H1 (cell line): ENCODE measurements around the gene CACNB4. TPM values are rescaled to one million over a fixed set of nuclear protein-coding genes. Genes with fewer than 3 reads are reported as not detected.
A peak's percentile ranks its signal among the peaks of the same experiment; 100 is the strongest.

Experiments
- CTCF ChIA-PET: fragments of 300-600 bp; sonication (Branson Sonifier 250); formaldehyde crosslinking; loops from one replicate; lab custom pipeline; 2021; ENCODE audit not compliant: partially characterized antibody; lab: Charles Lee
- POLR2A ChIA-PET: fragments of 300-600 bp; sonication (Branson Sonifier 250); formaldehyde crosslinking; loops from one replicate; lab custom pipeline; 2021; ENCODE audit warnings: inconsistent platforms; ENCODE audit not compliant: partially characterized antibody; lab: Charles Lee
- DNase-seq, 2 experiments: peaks; one replicate each; pipeline versions ENCODE4 v3.0.0 to v3.0.0-alpha.2; 2010 to 2022; ENCODE audit warnings: low spot score in 2 of 2, low read depth in 1 of 2, mixed read lengths in 1 of 2
- FAIRE-seq: peaks from 2 replicates; lab custom pipeline; 2011; peaks lifted over from hg19 to GRCh38; lab: Jason Lieb, UNC
- H2AFZ ChIP-seq: 2 replicates; pipeline ENCODE4 v1.8.1; 2012; ENCODE audit warnings: low read length, inconsistent platforms
- H2AK5ac ChIP-seq: 2 replicates; pipeline ENCODE4 v1.6.1; 2013; ENCODE audit warnings: low read depth, low read length
- H2BK120ac ChIP-seq: replicated peaks from 2 replicates; pipeline ENCODE3; 2013; ENCODE audit warnings: low read depth, low read length, inconsistent platforms
- H2BK12ac ChIP-seq: 2 replicates; pipeline ENCODE4 v1.6.1; 2013; ENCODE audit warnings: low read depth, low read length
- H2BK15ac ChIP-seq: 2 replicates; pipeline ENCODE4 v1.6.1; 2013; ENCODE audit warnings: low read length
- H2BK20ac ChIP-seq: 2 replicates; pipeline ENCODE4 v1.6.1; 2013; ENCODE audit warnings: low read length
- H2BK5ac ChIP-seq: 2 replicates; pipeline ENCODE4 v1.6.1; 2013; ENCODE audit warnings: low read depth, low read length
- H3K14ac ChIP-seq: 2 replicates; pipeline ENCODE4 v1.6.1; 2013; ENCODE audit warnings: inconsistent platforms; ENCODE audit not compliant: insufficient read length
- H3K18ac ChIP-seq: 2 replicates; pipeline ENCODE4 v1.6.1; 2013; ENCODE audit warnings: low read length; ENCODE audit errors: extremely low read depth
- H3K23ac ChIP-seq: 2 replicates; pipeline ENCODE4 v1.6.1; 2013; ENCODE audit warnings: inconsistent platforms; ENCODE audit not compliant: insufficient read length
- H3K23me2 ChIP-seq: 2 replicates; pipeline ENCODE4 v1.6.1; 2013; ENCODE audit warnings: low read depth, low read length
- H3K27ac ChIP-seq: 2 replicates; pipeline ENCODE4 v1.6.1; 2011; ENCODE audit warnings: low read depth, low read length, inconsistent platforms
- H3K27me3 ChIP-seq, 4 experiments: replicated peaks in 1 of 4; 1 replicate in 1 of 4; 2 replicates in 3 of 4; pipeline versions ENCODE4 v1.6.1 to v1.8.1; 2011 to 2013; ENCODE audit warnings: low read length in 3 of 4, mild to moderate bottlenecking in 3 of 4, inconsistent platforms in 2 of 4, mixed read lengths in 2 of 4, moderate library complexity in 1 of 4; ENCODE audit not compliant: control insufficient read depth in 3 of 4, insufficient read depth in 3 of 4; ENCODE audit errors: extremely low read depth in 1 of 4
- H3K36me3 ChIP-seq, 4 experiments: 2 replicates each; pipeline versions ENCODE4 v1.6.1 to v1.8.1; 2011 to 2013; ENCODE audit warnings: mild to moderate bottlenecking in 4 of 4, low read length in 3 of 4, moderate library complexity in 2 of 4, control low read depth in 1 of 4, inconsistent platforms in 1 of 4; ENCODE audit not compliant: insufficient read depth in 4 of 4, control insufficient read depth in 2 of 4
- H3K4ac ChIP-seq: replicated peaks from 2 replicates; pipeline ENCODE3; 2013; ENCODE audit warnings: low read length, low read depth, mixed read lengths, inconsistent platforms; ENCODE audit not compliant: insufficient read length
- H3K4me1 ChIP-seq, 4 experiments: replicated peaks in 1 of 4; 1 replicate in 1 of 4; 2 replicates in 3 of 4; pipeline versions ENCODE4 v1.6.1 to v1.8.1; 2011 to 2013; ENCODE audit warnings: low read length in 3 of 4, inconsistent platforms in 2 of 4, mixed read lengths in 1 of 4; ENCODE audit not compliant: insufficient read depth in 4 of 4, control insufficient read depth in 3 of 4
- H3K4me2 ChIP-seq, 2 experiments: 2 replicates each; pipeline versions ENCODE4 v1.6.1 to v1.8.1; 2011 to 2013; ENCODE audit warnings: low read depth in 2 of 2, low read length in 2 of 2, control low read depth in 1 of 2, inconsistent platforms in 1 of 2, mild to moderate bottlenecking in 1 of 2; ENCODE audit not compliant: insufficient read depth in 1 of 2
- H3K4me3 ChIP-seq, 4 experiments: fragments of 200-600, 300-600 bp in 1 of 4; sonication (generic), shearing (Covaris generic), sonication (Bioruptor Twin) in 1 of 4; 2 replicates each; pipeline versions ENCODE4 v1.5.1 to v1.8.1; 2011 to 2016; ENCODE audit warnings: low read length in 4 of 4, low read depth in 3 of 4, control low read depth in 2 of 4, inconsistent platforms in 2 of 4, mild to moderate bottlenecking in 2 of 4, mixed read lengths in 1 of 4, moderate library complexity in 1 of 4; ENCODE audit not compliant: insufficient read depth in 2 of 4; ENCODE audit errors: extremely low read depth in 1 of 4
- H3K56ac ChIP-seq: replicated peaks from 2 replicates; pipeline ENCODE3; 2013; ENCODE audit warnings: low read depth, mild to moderate bottlenecking, mixed read lengths, low read length, inconsistent platforms; ENCODE audit not compliant: insufficient read length
- H3K79me1 ChIP-seq: 2 replicates; pipeline ENCODE4 v1.6.1; 2013; ENCODE audit warnings: low read depth, low read length, control low read depth
- H3K79me2 ChIP-seq, 2 experiments: 2 replicates each; pipeline versions ENCODE4 v1.6.1 to v1.8.1; 2012 to 2013; ENCODE audit warnings: low read length in 2 of 2, mild to moderate bottlenecking in 2 of 2, inconsistent platforms in 1 of 2; ENCODE audit not compliant: insufficient read depth in 2 of 2, control insufficient read depth in 1 of 2
- H3K9ac ChIP-seq, 4 experiments: replicated peaks in 1 of 4; 1 replicate in 1 of 4; 2 replicates in 3 of 4; pipeline versions ENCODE4 v1.6.1 to v1.8.1; 2011 to 2013; ENCODE audit warnings: low read depth in 3 of 4, low read length in 3 of 4, control low read depth in 2 of 4, mild to moderate bottlenecking in 2 of 4, moderate library complexity in 2 of 4, inconsistent platforms in 1 of 4; ENCODE audit errors: extremely low read depth in 1 of 4
- H3K9me3 ChIP-seq, 2 experiments: 2 replicates each; pipeline versions ENCODE4 v1.6.1 to v1.8.1; 2012 to 2013; ENCODE audit warnings: mild to moderate bottlenecking in 2 of 2, moderate library complexity in 2 of 2, control low read depth in 1 of 2, inconsistent platforms in 1 of 2, low read depth in 1 of 2, low read length in 1 of 2, mixed read lengths in 1 of 2; ENCODE audit not compliant: insufficient read depth in 2 of 2
- H4K20me1 ChIP-seq, 2 experiments: replicated peaks in 1 of 2; 2 replicates each; pipeline versions ENCODE3 to v1.8.1; 2011 to 2013; ENCODE audit warnings: inconsistent platforms in 2 of 2, low read length in 2 of 2, mild to moderate bottlenecking in 1 of 2; ENCODE audit not compliant: insufficient read depth in 2 of 2, control insufficient read depth in 1 of 2
- H4K5ac ChIP-seq: 2 replicates; pipeline ENCODE4 v1.6.1; 2013; ENCODE audit warnings: low read length, low read depth, mixed read lengths, inconsistent platforms; ENCODE audit not compliant: insufficient read length
- H4K8ac ChIP-seq: 2 replicates; pipeline ENCODE4 v1.8.0; 2013; ENCODE audit warnings: mild to moderate bottlenecking, moderate library complexity, low read length, inconsistent platforms; ENCODE audit not compliant: insufficient read depth; ENCODE audit errors: extremely low read depth
- H4K91ac ChIP-seq: replicated peaks from 2 replicates; pipeline ENCODE3; 2013; ENCODE audit warnings: low read length, mixed read lengths, inconsistent platforms; ENCODE audit not compliant: insufficient read length
- BCL11A ChIP-seq, 2 experiments: IDR thresholded peaks; one replicate each; pipeline ENCODE4 v1.6.1; 2011; ENCODE audit warnings: low read depth in 2 of 2, low read length in 2 of 2, mild to moderate bottlenecking in 2 of 2
- BRCA1 ChIP-seq: IDR thresholded peaks from 2 replicates; pipeline ENCODE4 v1.6.1; 2012; ENCODE audit warnings: low read depth, low read length, improper control_type of control experiment
- CBX5 ChIP-seq: fragments of 300-800, 300-1000 bp; sonication (generic); IDR thresholded peaks from 2 replicates; pipeline ENCODE4 v1.7.1; 2016; ENCODE audit warnings: antibody characterized with exemption, low read length, low read depth
- EP300 ChIP-seq, 2 experiments: IDR thresholded peaks; 1 replicate in 1 of 2; 2 replicates in 1 of 2; pipeline ENCODE4 v1.6.1; 2011 to 2012; ENCODE audit warnings: low read depth in 2 of 2, low read length in 2 of 2, mild to moderate bottlenecking in 2 of 2, borderline replicate concordance in 1 of 2, inconsistent platforms in 1 of 2, moderate library complexity in 1 of 2
- EZH2 ChIP-seq: fragments of 200-600 bp; sonication (generic); IDR thresholded peaks from 2 replicates; pipeline ENCODE4 v1.7.1; 2012; ENCODE audit warnings: low read depth, mild to moderate bottlenecking, moderate library complexity, low read length, inconsistent platforms; ENCODE audit not compliant: severe bottlenecking
- KDM1A ChIP-seq: fragments of 200-600, 300-600 bp; sonication (generic); IDR thresholded peaks from 2 replicates; pipeline ENCODE4 v1.7.1; 2016; ENCODE audit warnings: mild to moderate bottlenecking, low read length, borderline replicate concordance
- NANOG ChIP-seq: IDR thresholded peaks from 2 replicates; pipeline ENCODE4 v1.6.1; 2011; ENCODE audit warnings: low read length, low read depth, mild to moderate bottlenecking, inconsistent platforms; ENCODE audit not compliant: insufficient read depth, poor library complexity, severe bottlenecking
- RAD21 ChIP-seq, 2 experiments: IDR thresholded peaks in 1 of 2; conservative IDR thresholded peaks in 1 of 2; 2 replicates each; pipeline ENCODE4 v1.6.1; 2011; ENCODE audit warnings: low read depth in 2 of 2, low read length in 2 of 2, improper control_type of control experiment in 1 of 2, inconsistent platforms in 1 of 2, mild to moderate bottlenecking in 1 of 2, moderate library complexity in 1 of 2
- SIRT6 ChIP-seq: IDR thresholded peaks from one replicate; pipeline ENCODE4 v1.7.1; 2012; ENCODE audit warnings: low read length, inconsistent platforms
- WGBS, 2 experiments: shearing (Covaris generic) in 1 of 2; methylation state at CpG; one replicate each; pipeline versions ENCODE4 v1.1.6 to v1.1.7; 2013 to 2015; ENCODE audit warnings: low lambda C conversion rate in 2 of 2, mixed read lengths in 2 of 2, inconsistent platforms in 1 of 2, low coverage in 1 of 2, missing lambda C conversion rate in 1 of 2; ENCODE audit not compliant: insufficient replicate concordance in 2 of 2, insufficient coverage in 1 of 2, insufficient read length in 1 of 2; ENCODE audit errors: extremely low coverage in 1 of 2, missing lambda C conversion rate in 1 of 2; 5-methylcytosine and 5-hydroxymethylcytosine counted together
- polyA plus RNA-seq, 7 experiments: library from polyadenylated mRNA; depleted of rRNA in 3 of 7; stranded (reverse) in 5 of 7; unstranded in 2 of 7; fragments of >200 nt in 5 of 7; fragments of 200-250 nt in 2 of 7; gene quantifications; 1 replicate in 5 of 7; 2 replicates in 1 of 7; 4 replicates in 1 of 7; pipeline versions ENCODE4 v1.2.1 to v1.2.3, GENCODE V29; 2011 to 2013; ENCODE audit warnings: missing spikeins in 2 of 7, mixed read lengths in 2 of 7
- total RNA-seq: library from RNA; stranded (reverse); fragmentation: NEBNext Ultra II Directional; extraction: Animal tissue kit (Norgen Biotek cat#: 25700); gene quantifications from 2 replicates; pipeline ENCODE4 v1.2.1, GENCODE V29; 2021
- TF ChIP-seq, protein P1 (sequence below): IDR thresholded peaks from 2 replicates; pipeline ENCODE4 v1.6.1; 2012; ENCODE audit warnings: inconsistent platforms

The CACNB4 gene
- total and polyA plus RNA-seq, 2 of the 8 experiments (the other 6 are each of a cell fraction or from before 2014, with no cell fraction given) = 2.0 to 4.0 TPM

DNA sequence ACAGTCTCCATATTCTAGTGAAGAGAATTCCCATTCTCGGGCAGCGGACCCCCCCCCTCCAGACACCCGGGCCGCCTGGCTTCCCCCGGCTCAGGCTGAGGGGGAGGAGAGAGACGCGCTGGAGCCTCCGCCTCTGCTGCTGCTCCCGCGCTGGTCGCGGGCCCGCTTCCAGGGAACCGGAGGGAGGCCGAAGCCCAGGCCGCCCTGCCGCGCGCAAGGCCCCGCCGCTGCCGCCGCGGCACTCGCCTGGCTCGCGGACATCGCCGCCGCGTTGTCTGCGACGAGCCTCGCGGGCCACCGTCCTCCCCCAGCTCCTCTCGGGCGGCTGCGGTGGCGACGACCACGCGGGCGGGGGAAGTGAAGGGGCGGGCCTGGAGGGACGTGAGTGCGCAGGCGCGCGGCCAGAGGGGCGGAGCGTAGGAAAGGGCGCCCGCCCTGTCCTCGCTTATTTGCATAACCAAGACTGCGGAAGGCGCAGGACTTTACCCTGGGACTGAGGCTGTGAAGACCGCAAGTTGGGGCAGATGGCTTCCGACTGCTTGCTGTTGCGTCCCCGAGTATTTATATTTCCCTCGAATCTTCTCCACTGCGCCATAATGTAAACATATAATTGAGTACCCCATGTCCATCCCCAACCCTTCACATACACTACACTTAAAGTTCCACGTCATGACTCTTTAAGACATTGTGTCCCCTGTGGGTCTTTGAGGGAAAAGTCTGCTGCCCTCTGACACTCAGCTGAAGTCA, 270.5 kb downstream of the CACNB4 start, which contains the start of gene ARL5A:
Gene ARL5A (minus strand): TSS at position 279 of the 747 bp plus-strand sequence. CDS start 245 bp downstream, at position 34.
- Histone ChIP-seq H4K20me1 (peaks cover 8 to 9% of the 10 kb centered on the region in 2 experiments), H2AFZ (peak within 1 kb of the TSS; percentile 94), H2BK120ac (no peak within 1 kb of the TSS), H3K4me3 (peak within 1 kb of the TSS; percentile 88 to 98 (median 92)), H3K4ac (no peak within 1 kb of the TSS), H2AK5ac (peak within 1 kb of the TSS; percentile 30; the same call in 1 of the 2 replicates), H3K23ac (no peak within 1 kb of the TSS), H3K9ac (peak within 1 kb of the TSS; percentile 79 to 96 (median 89)), H4K91ac (peak within 1 kb of the TSS; percentile 8), H3K36me3 (no peaks in the 10 kb centered on the region), H3K79me2 (peaks cover 14 to 47% of the 10 kb centered on the region in 2 experiments), H3K56ac (peak within 1 kb of the TSS; percentile 65), H2BK12ac (no peak within 1 kb of the TSS; the same call in 1 of the 2 replicates), H4K8ac (peak within 1 kb of the TSS; percentile 96), H3K14ac (no peak within 1 kb of the TSS), H3K79me1 (no peaks in the 10 kb centered on the region), H2BK15ac (no peak within 1 kb of the TSS), H3K4me1 (peaks cover 0 to 17% (median 9%) of the 10 kb centered on the region in 4 experiments; a peak in 5 of 7 replicates), H3K4me2 (peak within 1 kb of the TSS; percentile 82 to 89), H3K23me2 (no peaks in the 10 kb centered on the region; the same call in 1 of the 2 replicates), H3K27me3 (no peaks in the 10 kb centered on the region), H2BK5ac (peak within 1 kb of the TSS; percentile 40; the same call in 1 of the 2 replicates), H3K18ac (peak within 1 kb of the TSS; percentile 81; the same call in 1 of the 2 replicates), H3K27ac (peak within 1 kb of the TSS; percentile 85), H2BK20ac (no peak within 1 kb of the TSS), H4K5ac (no peak within 1 kb of the TSS), H3K9me3 (no peaks in the 10 kb centered on the region)
- ChIA-PET POLR2A (interaction anchor here (0.5 to 3.0 kb wide), 21 partner anchors 9 to 393 kb away, joined by 3 to 21 read pairs (median 3); no protein-coding TSS in a partner anchor), CTCF (interaction anchor here (0.9 to 1.3 kb wide), 3 partner anchors 20 to 170 kb away, joined by 3 to 6 read pairs (median 3); no protein-coding TSS in a partner anchor)
- DNase-seq (peak; percentile 91 to 97), FAIRE-seq (peak; percentile 60)
- WGBS, 2 experiments = 3% methylated on average over 18 of the region's 64 CpGs; no CpG with 5 or more reads in 1 of the 2 experiments
- TF ChIP-seq, protein P1, sequence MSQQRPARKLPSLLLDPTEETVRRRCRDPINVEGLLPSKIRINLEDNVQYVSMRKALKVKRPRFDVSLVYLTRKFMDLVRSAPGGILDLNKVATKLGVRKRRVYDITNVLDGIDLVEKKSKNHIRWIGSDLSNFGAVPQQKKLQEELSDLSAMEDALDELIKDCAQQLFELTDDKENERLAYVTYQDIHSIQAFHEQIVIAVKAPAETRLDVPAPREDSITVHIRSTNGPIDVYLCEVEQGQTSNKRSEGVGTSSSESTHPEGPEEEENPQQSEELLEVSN = peak; percentile 45
- no peak for TF ChIP-seq KDM1A
- TF ChIP-seq RAD21 (IDR thresholded peaks at IDR 0.05 in 1 of 2, conservative IDR thresholded peaks at IDR 0.05 in 1 of 2; ENCODE audit: low read depth in 2 of 2, low read length in 2 of 2) = no peak
- no peak for TF ChIP-seq BRCA1
- TF ChIP-seq SIRT6 = no peak
- no peak for TF ChIP-seq EZH2
- no peak for TF ChIP-seq CBX5
- no peak for TF ChIP-seq BCL11A (IDR thresholded peaks at IDR 0.05; ENCODE audit: low read depth in 2 of 2, low read length in 2 of 2)
- no peak for TF ChIP-seq EP300 (IDR thresholded peaks at IDR 0.05; ENCODE audit: borderline replicate concordance in 1 of 2, low read depth in 2 of 2, low read length in 2 of 2)
- no peak for TF ChIP-seq NANOG
